KMS-11 (cell line): Measurements from ENCODE around the gene CNTNAP5.

Experiments
- H2AFZ ChIP-seq: fragments of 200-600 bp; sonication (generic); 2 replicates; pipeline ENCODE4 v1.6.1; 2016; ENCODE audit warnings: antibody characterized with exemption, mixed run types, low read depth
- H3K27ac ChIP-seq: fragments of 200-600 bp; sonication (generic); 2 replicates; pipeline ENCODE4 v1.6.1; 2016; ENCODE audit warnings: mild to moderate bottlenecking, mixed run types
- H3K27me3 ChIP-seq: fragments of 200-600 bp; sonication (generic); 2 replicates; pipeline ENCODE4 v1.6.1; 2017; ENCODE audit warnings: mild to moderate bottlenecking, low read depth, mixed run types, moderate library complexity; ENCODE audit not compliant: insufficient read depth
- H3K36me3 ChIP-seq: fragments of 200-600 bp; sonication (generic); 2 replicates; pipeline ENCODE4 v1.6.1; 2017; ENCODE audit warnings: mild to moderate bottlenecking, mixed run types; ENCODE audit not compliant: insufficient read depth
- H3K4me1 ChIP-seq: fragments of 200-600 bp; sonication (generic); 2 replicates; pipeline ENCODE4 v1.6.1; 2016; ENCODE audit warnings: mild to moderate bottlenecking, low read depth, mixed run types; ENCODE audit not compliant: poor library complexity, severe bottlenecking
- H3K4me2 ChIP-seq: fragments of 200-600 bp; sonication (generic); 2 replicates; pipeline ENCODE4 v1.7.0; 2016; ENCODE audit warnings: mild to moderate bottlenecking, mixed run types
- H3K4me3 ChIP-seq: fragments of 200-600 bp; sonication (generic); IDR thresholded peaks from 2 replicates; pipeline ENCODE4 v1.6.1; 2017; ENCODE audit warnings: low read depth, low read length, mixed read lengths; ENCODE audit not compliant: insufficient read depth
- H3K79me2 ChIP-seq: fragments of 200-600 bp; sonication (generic); 2 replicates; pipeline ENCODE4 v1.6.1; 2016; ENCODE audit warnings: low read depth, mixed run types; ENCODE audit not compliant: insufficient read depth
- H3K9ac ChIP-seq: fragments of 200-600 bp; sonication (generic); 2 replicates; pipeline ENCODE4 v1.6.1; 2016; ENCODE audit warnings: mild to moderate bottlenecking, mixed run types
- H4K20me1 ChIP-seq: fragments of 200-600 bp; sonication (generic); 2 replicates; pipeline ENCODE4 v1.6.1; 2016; ENCODE audit warnings: mild to moderate bottlenecking, mixed run types; ENCODE audit not compliant: insufficient read depth
- CTCF ChIP-seq: fragments of 200-600 bp; sonication (generic); conservative IDR thresholded peaks from 2 replicates; pipeline ENCODE4 v1.6.1; 2017; ENCODE audit warnings: low read depth, mild to moderate bottlenecking, antibody characterized with exemption, low read length, moderate library complexity, mixed read lengths

Gene CNTNAP5

DNA sequence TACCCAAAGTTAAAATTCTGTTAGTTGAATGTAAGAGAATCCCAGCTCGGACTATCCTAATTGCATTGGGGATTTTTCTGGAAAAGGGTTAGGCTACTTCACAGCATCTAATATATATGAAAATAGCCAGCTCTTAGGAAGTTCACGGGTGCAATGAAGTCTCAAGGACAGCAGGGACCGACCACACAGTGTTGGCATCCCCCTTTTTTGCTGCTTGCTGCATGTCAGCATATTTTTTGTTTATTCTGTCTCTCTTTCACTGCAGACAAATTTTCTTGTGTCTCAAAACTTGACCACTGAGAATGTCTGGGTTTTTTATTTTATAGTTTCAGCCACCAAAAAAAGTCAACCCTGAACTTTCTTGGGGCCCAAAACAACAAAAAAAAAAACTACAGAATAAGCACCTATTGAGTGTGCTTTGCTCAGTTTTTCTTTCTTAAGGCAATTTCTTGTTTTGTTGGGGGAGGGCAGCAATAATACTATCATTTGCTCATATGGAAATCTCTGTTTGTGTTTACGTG, 535.6 kb downstream of the CNTNAP5 start:
- H3K4me3 ChIP-seq: no peak overlapping the region
- H3K9ac ChIP-seq: no peak overlapping the region
- peak overlapping the region; percentile 63 for H3K4me2 ChIP-seq
- H3K27me3 ChIP-seq: no peaks in the 10 kb centered on the region
- peak overlapping the region; percentile 51; the same call in 1 of the 2 replicates for H3K27ac ChIP-seq
- no peak overlapping the region; the same call in 1 of the 2 replicates for H2AFZ ChIP-seq
- peaks cover 53% of the 10 kb centered on the region for H3K4me1 ChIP-seq
- no peaks in the 10 kb centered on the region for H3K79me2 ChIP-seq
- TF ChIP-seq CTCF: no peak
- H4K20me1 ChIP-seq: no peaks in the 10 kb centered on the region
- no peaks in the 10 kb centered on the region for H3K36me3 ChIP-seq

GRCh38 chr2:124561486-124561885, 536.4 kb downstream of the CNTNAP5 start:
- Histone ChIP-seq H3K4me3 (no peak overlapping the region), H3K79me2 (no peaks in the 10 kb centered on the region), H3K9ac (no peak overlapping the region), H3K27ac (peak overlapping the region; percentile 51; the same call in 1 of the 2 replicates), H3K27me3 (no peaks in the 10 kb centered on the region), H3K4me2 (peak overlapping the region; percentile 63), H4K20me1 (no peaks in the 10 kb centered on the region), H3K36me3 (no peaks in the 10 kb centered on the region), H2AFZ (no peak overlapping the region), H3K4me1 (peaks cover 60% of the 10 kb centered on the region)
- no peak for TF ChIP-seq CTCF

- H3K4me3 ChIP-seq: no peak overlapping the region
These were observed 538.3 kb downstream of the CNTNAP5 start for GRCh38 chr2:124563426-124563825.

DNA sequence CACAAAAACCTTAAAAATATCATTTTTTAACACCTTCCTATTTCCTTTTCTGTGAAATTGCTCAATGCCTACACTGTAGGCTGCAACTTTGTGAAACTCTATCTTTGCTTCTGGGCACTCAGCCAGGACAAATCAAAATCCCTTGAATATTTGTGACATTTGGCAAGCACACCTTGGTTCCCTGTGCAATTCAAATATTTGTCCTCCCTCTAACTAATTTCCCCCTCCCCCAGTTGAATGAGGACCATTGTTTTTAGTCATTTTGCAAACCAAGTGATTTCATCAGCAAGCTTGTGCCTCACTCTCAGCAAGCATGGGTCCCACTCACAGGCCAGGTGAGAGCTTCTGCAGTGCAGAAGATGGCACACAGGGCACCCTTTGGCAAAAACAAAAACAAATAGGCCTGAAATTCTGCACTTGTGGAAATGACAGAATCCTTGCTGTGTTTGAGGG, 541.5 kb downstream of the CNTNAP5 start:
- TF ChIP-seq CTCF: no peak
- Histone ChIP-seq H4K20me1 (no peaks in the 10 kb centered on the region), H3K4me2 (no peak overlapping the region), H3K4me3 (no peak overlapping the region), H2AFZ (no peak overlapping the region), H3K9ac (no peak overlapping the region), H3K36me3 (no peaks in the 10 kb centered on the region), H3K4me1 (peaks cover 37% of the 10 kb centered on the region), H3K27me3 (no peaks in the 10 kb centered on the region), H3K27ac (no peak overlapping the region), H3K79me2 (no peaks in the 10 kb centered on the region)

More at GRCh38 chr2:124563426-124563825, 538.3 kb downstream of the CNTNAP5 start:
- Histone ChIP-seq H3K79me2 (no peaks in the 10 kb centered on the region), H4K20me1 (no peaks in the 10 kb centered on the region), H3K27me3 (no peaks in the 10 kb centered on the region), H3K4me1 (peaks cover 65% of the 10 kb centered on the region), H3K36me3 (no peaks in the 10 kb centered on the region), H3K27ac (no peak overlapping the region), H3K9ac (no peak overlapping the region), H2AFZ (no peak overlapping the region), H3K4me2 (no peak overlapping the region)
- no peak for TF ChIP-seq CTCF
